T-helper 17 cell (primary cell): ENCODE results near the gene IL11. TPM values are rescaled to one million over a fixed set of nuclear protein-coding genes. Genes with fewer than 3 reads are reported as not detected.
"Not testable (repeated sequence)": the region's sequence is repeated elsewhere in the genome, so short reads cannot be mapped to it uniquely, and the experiment has no call there.

Source experiments
- ATAC-seq: fragments of 150-1000 bp; cut with Tn5 transposase; 2 replicates; pipeline ENCODE4 v1.10.0; 2021; ENCODE audit warnings: mild to moderate bottlenecking, moderate library complexity
- DNase-seq, 3 donors: peaks; one replicate each; pipeline versions ENCODE4 v3.0.0 to v3.0.0-alpha.2; 2020 to 2021
- H3K9me3 ChIP-seq: one replicate; pipeline ENCODE4 v1.7.0; 2013; ENCODE audit warnings: low read length, mild to moderate bottlenecking; ENCODE audit not compliant: control insufficient read depth, poor library complexity, severe bottlenecking
- H3K27ac Mint-ChIP-seq: one replicate; pipeline ENCODE4 v1.8.0; 2022; ENCODE audit warnings: mild to moderate bottlenecking, moderate library complexity, mixed read lengths
- H3K27me3 Mint-ChIP-seq: one replicate; pipeline ENCODE4 v1.8.0; 2022; ENCODE audit warnings: mixed read lengths
- H3K36me3 Mint-ChIP-seq: one replicate; pipeline ENCODE4 v1.8.0; 2022; ENCODE audit warnings: low read depth, mixed read lengths
- H3K4me1 Mint-ChIP-seq: one replicate; pipeline ENCODE4 v1.8.0; 2022; ENCODE audit warnings: mild to moderate bottlenecking, mixed read lengths
- H3K4me3 Mint-ChIP-seq: one replicate; pipeline ENCODE4 v1.8.0; 2022; ENCODE audit warnings: mild to moderate bottlenecking, moderate library complexity, mixed read lengths
- total RNA-seq, 4 donors: library from RNA in 2 of 4; stranded (reverse) in 2 of 4; gene quantifications; one replicate each; pipeline ENCODE4 v1.2.3 and lab custom pipeline; 2022 to 2026

Gene IL11
- total RNA-seq, 2 donors from 2014 or later, result 0.25 to 0.89 TPM

GRCh38 chr19:55402509-55402908, 32.2 kb upstream of the IL11 start:
- no peak overlapping the region for H3K4me3 Mint-ChIP-seq
- no peaks in the 10 kb centered on the region for H3K27me3 Mint-ChIP-seq
- no peaks in the 10 kb centered on the region for H3K9me3 ChIP-seq
- peaks cover 33% of the 10 kb centered on the region for H3K4me1 Mint-ChIP-seq
- ATAC-seq (no peak), DNase-seq (no peak)
- H3K27ac Mint-ChIP-seq, result peak overlapping the region; percentile 24
- peaks cover 5% of the 10 kb centered on the region for H3K36me3 Mint-ChIP-seq

GRCh38 chr19:55401390-55401789, 31.1 kb upstream of the IL11 start:
- H3K4me1 Mint-ChIP-seq, result peaks cover 29% of the 10 kb centered on the region
- not testable (repeated sequence) for H3K27me3 Mint-ChIP-seq, DNase-seq, ATAC-seq, H3K9me3 ChIP-seq, H3K36me3 Mint-ChIP-seq
- H3K4me3 Mint-ChIP-seq, result peak overlapping the region; percentile 47
- H3K27ac Mint-ChIP-seq, result peak overlapping the region; percentile 24

GRCh38 chr19:55400281-55401087, 30.2 kb upstream of the IL11 start:
- DNase-seq, result no peak
- Mint-ChIP-seq H3K4me1 (peaks cover 20% of the 10 kb centered on the region), H3K4me3 (peak overlapping the region; percentile 9), H3K27ac (peak overlapping the region; percentile 81), H3K36me3 (no peaks in the 10 kb centered on the region), H3K27me3 (no peaks in the 10 kb centered on the region)
- no peaks in the 10 kb centered on the region for H3K9me3 ChIP-seq
- no peak for ATAC-seq

GRCh38 chr19:55398200-55398925, 28.1 kb upstream of the IL11 start:
- peak overlapping the region; percentile 81 for H3K27ac Mint-ChIP-seq
- peaks cover 18% of the 10 kb centered on the region for H3K4me1 Mint-ChIP-seq
- H3K9me3 ChIP-seq, result no peaks in the 10 kb centered on the region
- no peaks in the 10 kb centered on the region for H3K27me3 Mint-ChIP-seq
- no peak for ATAC-seq
- H3K4me3 Mint-ChIP-seq, result peak overlapping the region; percentile 49
- H3K36me3 Mint-ChIP-seq, result no peaks in the 10 kb centered on the region
- DNase-seq, result no peak

- no peaks in the 10 kb centered on the region for H3K36me3 Mint-ChIP-seq
- no peaks in the 10 kb centered on the region for H3K27me3 Mint-ChIP-seq
- H3K4me1 Mint-ChIP-seq, result peaks cover 29% of the 10 kb centered on the region
- no peak for ATAC-seq
- DNase-seq, result no peak
- no peaks in the 10 kb centered on the region for H3K9me3 ChIP-seq
- H3K27ac Mint-ChIP-seq, result peak overlapping the region; percentile 67
- H3K4me3 Mint-ChIP-seq, result no peak overlapping the region
Measured at GRCh38 chr19:55392820-55393761, 22.8 kb upstream of the IL11 start.

GRCh38 chr19:55391702-55392615, 21.7 kb upstream of the IL11 start:
- Mint-ChIP-seq H3K4me3 (no peak overlapping the region), H3K27me3 (no peaks in the 10 kb centered on the region), H3K36me3 (no peaks in the 10 kb centered on the region), H3K27ac (peak overlapping the region; percentile 67), H3K4me1 (peaks cover 29% of the 10 kb centered on the region)
- ATAC-seq (no peak), DNase-seq (no peak)
- no peaks in the 10 kb centered on the region for H3K9me3 ChIP-seq

- no peak for ATAC-seq
- H3K4me1 Mint-ChIP-seq, result peaks cover 36% of the 10 kb centered on the region
- no peaks in the 10 kb centered on the region for H3K27me3 Mint-ChIP-seq
- H3K4me3 Mint-ChIP-seq, result no peak overlapping the region
- DNase-seq, result no peak
- peaks cover under 1% of the 10 kb centered on the region for H3K36me3 Mint-ChIP-seq
- no peak overlapping the region for H3K27ac Mint-ChIP-seq
- no peaks in the 10 kb centered on the region for H3K9me3 ChIP-seq
Measured at GRCh38 chr19:55391191-55391670, 21.0 kb upstream of the IL11 start.

GRCh38 chr19:55390461-55390880, 20.2 kb upstream of the IL11 start:
- DNase-seq, result no peak
- H3K4me3 Mint-ChIP-seq, result no peak overlapping the region
- ATAC-seq, result no peak
- H3K27ac Mint-ChIP-seq, result peak overlapping the region; percentile 9
- no peaks in the 10 kb centered on the region for H3K9me3 ChIP-seq
- H3K27me3 Mint-ChIP-seq, result peaks cover 5% of the 10 kb centered on the region
- peaks cover 41% of the 10 kb centered on the region for H3K4me1 Mint-ChIP-seq
- H3K36me3 Mint-ChIP-seq, result peaks cover 6% of the 10 kb centered on the region

- Mint-ChIP-seq H3K27ac (peak overlapping the region; percentile 89), H3K4me1 (peaks cover 44% of the 10 kb centered on the region), H3K4me3 (no peak overlapping the region), H3K36me3 (peaks cover 6% of the 10 kb centered on the region), H3K27me3 (peaks cover 5% of the 10 kb centered on the region)
- H3K9me3 ChIP-seq, result no peaks in the 10 kb centered on the region
- ATAC-seq, result no peak
- DNase-seq, result no peak
Measured at GRCh38 chr19:55389386-55390317, 19.4 kb upstream of the IL11 start.

GRCh38 chr19:55387736-55388497, 17.7 kb upstream of the IL11 start:
- no peaks in the 10 kb centered on the region for H3K9me3 ChIP-seq
- Mint-ChIP-seq H3K4me1 (peaks cover 48% of the 10 kb centered on the region), H3K4me3 (peak overlapping the region; percentile 100), H3K36me3 (peaks cover 6% of the 10 kb centered on the region), H3K27me3 (peaks cover 5% of the 10 kb centered on the region), H3K27ac (peak overlapping the region; percentile 100)
- no peak for ATAC-seq
- DNase-seq, result no peak

GRCh38 chr19:55386493-55386971, 16.3 kb upstream of the IL11 start:
- peaks cover 5% of the 10 kb centered on the region for H3K27me3 Mint-ChIP-seq
- peaks cover 6% of the 10 kb centered on the region for H3K36me3 Mint-ChIP-seq
- no peaks in the 10 kb centered on the region for H3K9me3 ChIP-seq
- no peak for ATAC-seq
- H3K4me3 Mint-ChIP-seq, result peak overlapping the region; percentile 100
- H3K4me1 Mint-ChIP-seq, result peaks cover 55% of the 10 kb centered on the region
- DNase-seq, result no peak
- H3K27ac Mint-ChIP-seq, result peak overlapping the region; percentile 100
